HG03342 (cell line): ENCODE results near the gene ZFYVE26.
"Not testable (repeated sequence)": the region's sequence is repeated elsewhere in the genome, so short reads cannot be mapped to it uniquely, and the experiment has no call there.

ENCODE experiments used
- ATAC-seq: cut with Tn5 transposase; IDR thresholded peaks from one replicate; pipeline ENCODE4 v1.9.1; 2021; ENCODE audit warnings: mild to moderate bottlenecking, moderate library complexity; ENCODE audit not compliant: unreplicated experiment

The ZFYVE26 gene

DNA sequence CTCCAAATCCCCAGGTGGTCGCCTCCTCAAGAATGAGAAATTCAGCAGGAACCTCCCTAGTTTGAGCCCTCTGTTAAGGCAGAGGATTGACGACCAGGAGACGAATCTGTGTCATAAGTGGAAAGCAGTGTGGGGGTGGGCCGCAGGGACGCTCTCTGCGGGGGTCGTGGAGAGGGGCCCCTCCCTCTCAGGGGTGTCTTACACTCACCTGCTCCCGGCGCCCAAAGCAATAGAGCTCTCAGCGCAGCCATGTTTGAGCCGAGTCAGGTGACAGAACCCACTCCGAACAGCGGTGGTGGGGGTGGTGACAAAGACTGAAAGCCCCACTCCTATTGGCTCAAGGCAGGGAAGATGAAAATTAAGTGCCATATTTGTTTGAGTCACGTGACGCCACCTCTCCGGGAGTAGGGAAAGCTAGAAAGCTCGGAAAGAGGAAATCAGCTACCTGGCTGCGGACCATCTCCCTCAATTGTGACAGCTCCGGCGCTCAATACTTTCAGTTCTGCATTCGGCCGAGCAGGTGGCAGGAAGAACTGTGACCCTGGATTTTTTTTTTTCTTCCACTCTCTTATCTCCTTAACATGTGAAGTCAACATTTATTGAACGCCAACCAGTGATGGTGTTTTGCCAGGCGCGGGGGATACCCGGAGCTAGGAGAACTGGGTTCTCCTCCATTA lies at the start of gene ZFYVE26:
Gene ZFYVE26 (minus strand): TSS at position 265 of the 677 bp plus-strand sequence. CDS start 627 bp downstream, outside the sequence.
- ATAC-seq, result peak; percentile 87

DNA sequence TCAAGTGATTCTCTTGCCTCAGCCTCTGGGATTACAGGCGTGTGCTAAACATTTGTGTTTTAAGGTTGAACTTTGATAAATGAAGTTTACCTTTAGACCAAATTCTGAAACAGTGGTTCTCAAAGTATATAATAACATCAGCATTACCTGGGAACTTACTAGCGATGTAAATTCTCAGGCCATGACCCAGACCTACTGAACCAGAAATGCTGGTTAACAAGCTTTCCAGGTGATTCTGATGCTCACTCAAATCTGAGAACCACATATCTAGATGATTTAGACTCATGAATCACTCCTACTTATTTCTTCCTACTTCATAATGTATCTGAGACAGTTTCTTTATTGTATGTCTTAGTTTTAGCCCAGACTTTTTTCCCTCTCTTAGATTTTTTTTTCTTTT lies 46.8 kb upstream of the ZFYVE26 start:
- no peak for ATAC-seq

- no peak for ATAC-seq
Observed at GRCh38 chr14:67859169-67859749, 42.9 kb upstream of the ZFYVE26 start.

- ATAC-seq, result no peak
Observed at GRCh38 chr14:67857778-67858350, 41.5 kb upstream of the ZFYVE26 start.

- no peak for ATAC-seq
Observed at GRCh38 chr14:67856827-67857226, 40.4 kb upstream of the ZFYVE26 start.

GRCh38 chr14:67853715-67854114 lies 37.3 kb upstream of the ZFYVE26 start:
- ATAC-seq, result no peak

DNA sequence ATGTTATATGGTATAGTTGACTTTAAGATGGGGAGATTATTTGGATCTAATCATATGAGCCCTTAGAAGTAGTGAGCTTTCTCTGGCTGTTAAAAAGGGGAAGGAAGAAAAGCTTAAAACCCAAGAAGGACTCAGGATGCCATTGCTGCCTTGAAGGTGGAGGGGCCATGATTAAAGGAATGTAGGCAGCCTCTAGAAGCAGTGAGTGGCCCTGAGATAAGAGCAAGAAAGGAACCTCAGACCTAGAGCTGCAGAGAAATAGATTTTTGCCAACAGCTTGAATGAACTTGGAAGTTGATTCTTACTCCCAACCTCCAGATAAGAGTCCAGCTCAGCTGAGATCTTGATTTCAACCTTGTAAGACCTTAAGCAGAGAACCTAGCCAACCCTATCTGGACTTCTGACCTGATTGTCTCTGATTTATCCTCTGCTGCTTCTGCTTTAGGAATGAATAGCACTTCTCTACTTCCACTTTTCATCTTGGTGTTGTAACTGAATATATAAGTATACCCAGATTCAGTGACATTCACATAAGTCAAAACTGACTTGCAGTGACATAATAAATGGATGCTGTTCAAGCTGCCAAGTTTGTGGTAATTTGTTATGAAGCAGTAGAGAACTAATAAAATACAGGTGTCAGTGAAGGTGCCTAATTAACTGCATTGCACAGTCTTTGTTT lies 36.7 kb upstream of the ZFYVE26 start:
- ATAC-seq, result no peak

- ATAC-seq, result no peak
Observed at GRCh38 chr14:67851785-67852410, 35.5 kb upstream of the ZFYVE26 start.

GRCh38 chr14:67850066-67850830 lies 33.9 kb upstream of the ZFYVE26 start:
- ATAC-seq, result no peak

- no peak for ATAC-seq
Observed at GRCh38 chr14:67846029-67846610, 29.7 kb upstream of the ZFYVE26 start.

DNA sequence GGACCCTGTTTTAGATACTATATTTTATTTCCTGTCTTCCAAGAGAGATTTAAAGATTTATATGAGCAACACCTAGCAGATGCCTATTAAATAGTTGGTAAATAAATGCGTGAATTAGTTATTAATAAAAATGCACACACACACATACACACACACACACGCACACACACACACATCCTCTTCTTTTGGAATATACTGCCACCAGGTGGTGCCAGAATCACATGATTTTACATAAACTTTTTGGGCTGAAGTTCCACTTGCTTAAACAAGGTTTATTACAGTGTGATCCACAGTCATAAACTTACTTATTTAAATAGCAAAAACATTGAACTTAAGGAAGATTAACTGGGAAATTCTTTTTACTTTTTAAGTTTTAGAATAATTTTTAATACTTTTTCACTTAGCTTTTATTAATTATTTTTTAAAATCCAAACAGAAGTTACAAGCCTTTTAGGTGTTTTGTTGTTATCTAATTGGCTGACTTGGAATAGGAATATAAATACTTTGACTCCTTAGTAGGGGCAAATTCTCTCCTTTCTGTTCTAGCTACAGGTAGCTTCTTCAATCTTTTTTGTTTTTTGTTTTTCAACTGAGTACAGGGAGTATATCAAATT lies 20.7 kb upstream of the ZFYVE26 start:
- no peak for ATAC-seq

GRCh38 chr14:67835596-67835995 lies 19.2 kb upstream of the ZFYVE26 start:
- ATAC-seq, result no peak

- ATAC-seq, result no peak
Observed at GRCh38 chr14:67833403-67833802, 17.0 kb upstream of the ZFYVE26 start.

DNA sequence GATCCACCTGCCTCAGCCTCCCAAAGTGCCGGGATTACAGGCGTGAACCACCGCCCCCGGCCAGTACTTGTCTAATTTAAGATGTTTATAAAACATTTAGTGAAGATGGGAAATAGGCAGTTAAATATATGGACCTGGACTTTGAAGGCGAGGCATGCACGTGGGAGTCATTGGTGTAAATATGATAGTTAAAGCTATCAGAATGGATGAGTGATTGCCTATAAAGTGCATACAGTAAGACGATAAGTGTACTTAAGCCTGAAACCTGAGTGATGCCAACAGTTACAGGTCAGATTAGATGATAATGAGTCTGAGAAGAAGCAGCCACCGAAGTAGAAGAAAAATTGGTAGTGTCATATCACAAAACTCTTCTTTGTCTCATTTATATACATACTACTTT lies 14.7 kb upstream of the ZFYVE26 start:
- no peak for ATAC-seq

DNA sequence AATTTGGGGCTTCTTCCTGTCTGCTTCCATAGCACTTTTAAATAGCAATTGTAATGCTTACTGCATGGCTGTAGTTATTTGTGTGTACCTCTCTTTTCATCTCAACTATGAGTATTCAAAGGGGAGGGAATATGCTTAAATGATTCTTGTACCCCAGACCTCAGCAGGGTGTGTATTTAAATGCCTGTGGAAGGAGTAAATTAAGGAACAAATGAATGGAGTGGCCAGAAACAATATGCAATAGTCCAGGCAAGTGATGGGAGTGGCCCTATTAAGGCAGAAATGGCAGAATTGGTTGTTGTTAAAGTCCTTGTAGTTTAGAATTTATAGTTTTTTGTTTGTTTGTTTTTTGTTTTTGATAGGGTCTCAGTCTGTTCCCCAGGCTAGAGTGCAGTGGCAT lies 4.7 kb upstream of the ZFYVE26 start:
- no peak for ATAC-seq

DNA sequence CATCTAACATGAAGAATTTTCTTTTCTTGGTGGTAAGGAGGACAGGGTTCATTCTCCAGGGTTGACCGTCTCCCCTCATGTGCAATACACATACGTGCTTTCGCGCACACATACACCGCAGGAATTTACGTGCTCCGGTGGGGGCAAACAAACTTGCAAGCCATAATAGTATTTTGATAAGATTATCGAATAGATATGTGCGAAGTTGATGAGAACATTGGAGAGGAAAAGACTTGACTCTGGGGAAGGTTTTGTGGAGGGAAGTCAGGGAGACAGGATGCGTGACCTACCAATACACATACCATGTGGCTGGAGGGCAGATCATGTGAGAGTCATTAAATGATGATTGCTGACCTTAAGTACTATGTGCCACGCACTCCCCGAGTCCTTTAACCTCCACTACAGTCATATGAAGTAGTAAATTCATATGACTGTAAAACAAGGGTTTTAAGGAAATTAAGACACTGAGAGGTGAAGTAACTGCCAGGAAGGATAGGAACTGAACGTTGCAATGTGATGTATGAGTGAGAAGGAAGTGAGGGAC lies 4.1 kb upstream of the ZFYVE26 start:
- no peak for ATAC-seq

- peak; percentile 65 for ATAC-seq
Observed at GRCh38 chr14:67819563-67820421, 3.4 kb upstream of the ZFYVE26 start, which contains the start of gene RAD51B. TSS of gene RAD51B (plus strand) at chr14:67819779.

GRCh38 chr14:67818476-67818875 lies 2.1 kb upstream of the ZFYVE26 start:
- ATAC-seq, result not testable (repeated sequence)
